ENCODE results near the gene SACS. TPM values are rescaled to one million over a fixed set of nuclear protein-coding genes. Genes with fewer than 3 reads are reported as not detected.

The SACS gene
- total RNA-seq, 2 experiments from 2014 or later: 17.7 to 20.8 TPM

- Mint-ChIP-seq H3K36me3 (ENCODE audit: low read depth) (no peaks in the 10 kb centered on the region), H3K27ac (no peak overlapping the region), H3K9me3 (no peaks in the 10 kb centered on the region), H3K4me3 (no peak overlapping the region), H3K27me3 (peaks cover 7% of the 10 kb centered on the region), H3K4me1 (peaks cover 15% of the 10 kb centered on the region)
- POLR2A ChIA-PET: no interaction called here
- no peak for DNase-seq
- CTCF ChIA-PET: no interaction called here
These were observed 30.2 kb upstream of the SACS start for GRCh38 chr13:23463661-23464060.

- H3K27ac Mint-ChIP-seq: no peak overlapping the region
- H3K4me1 Mint-ChIP-seq: peaks cover 15% of the 10 kb centered on the region
- CTCF ChIA-PET: no interaction called here
- DNase-seq: no peak
- POLR2A ChIA-PET: no interaction called here
- no peaks in the 10 kb centered on the region for H3K9me3 Mint-ChIP-seq
- H3K4me3 Mint-ChIP-seq: no peak overlapping the region
- no peaks in the 10 kb centered on the region for H3K36me3 Mint-ChIP-seq (ENCODE audit: low read depth)
- H3K27me3 Mint-ChIP-seq: peaks cover 5% of the 10 kb centered on the region
These were observed 29.5 kb upstream of the SACS start for GRCh38 chr13:23462815-23463559.

- H3K9me3 Mint-ChIP-seq: no peaks in the 10 kb centered on the region
- no peak for DNase-seq
- no peak overlapping the region for H3K4me3 Mint-ChIP-seq
- no peaks in the 10 kb centered on the region for H3K36me3 Mint-ChIP-seq (ENCODE audit: low read depth)
- H3K4me1 Mint-ChIP-seq: peaks cover 13% of the 10 kb centered on the region
- ChIA-PET CTCF (no interaction called here), POLR2A (no interaction called here)
- peaks cover 5% of the 10 kb centered on the region for H3K27me3 Mint-ChIP-seq
- no peak overlapping the region for H3K27ac Mint-ChIP-seq
These were observed 28.0 kb upstream of the SACS start for GRCh38 chr13:23461544-23461943.

GRCh38 chr13:23460921-23461320 is 27.4 kb upstream of the SACS start:
- H3K27ac Mint-ChIP-seq: no peak overlapping the region
- ChIA-PET CTCF (no interaction called here), POLR2A (no interaction called here)
- H3K27me3 Mint-ChIP-seq: peaks cover 5% of the 10 kb centered on the region
- H3K9me3 Mint-ChIP-seq: no peaks in the 10 kb centered on the region
- peaks cover 10% of the 10 kb centered on the region for H3K4me1 Mint-ChIP-seq
- DNase-seq: no peak
- no peaks in the 10 kb centered on the region for H3K36me3 Mint-ChIP-seq (ENCODE audit: low read depth)
- no peak overlapping the region for H3K4me3 Mint-ChIP-seq

- Mint-ChIP-seq H3K9me3 (no peaks in the 10 kb centered on the region), H3K4me3 (no peak overlapping the region), H3K36me3 (ENCODE audit: low read depth) (no peaks in the 10 kb centered on the region), H3K27me3 (peaks cover 5% of the 10 kb centered on the region), H3K4me1 (peaks cover 9% of the 10 kb centered on the region), H3K27ac (no peak overlapping the region)
- no peak for DNase-seq
- ChIA-PET POLR2A (no interaction called here), CTCF (no interaction called here)
These were observed 26.8 kb upstream of the SACS start for GRCh38 chr13:23460309-23460708.

GRCh38 chr13:23458989-23459388 is 25.5 kb upstream of the SACS start:
- no peaks in the 10 kb centered on the region for H3K27me3 Mint-ChIP-seq
- H3K4me3 Mint-ChIP-seq: no peak overlapping the region
- POLR2A ChIA-PET: no interaction called here
- DNase-seq: no peak
- H3K9me3 Mint-ChIP-seq: no peaks in the 10 kb centered on the region
- H3K4me1 Mint-ChIP-seq: peaks cover 8% of the 10 kb centered on the region
- CTCF ChIA-PET: no interaction called here
- no peaks in the 10 kb centered on the region for H3K36me3 Mint-ChIP-seq (ENCODE audit: low read depth)
- no peak overlapping the region for H3K27ac Mint-ChIP-seq

GRCh38 chr13:23456437-23457210 is 23.1 kb upstream of the SACS start:
- Mint-ChIP-seq H3K36me3 (ENCODE audit: low read depth) (no peaks in the 10 kb centered on the region), H3K4me3 (no peak overlapping the region), H3K4me1 (no peaks in the 10 kb centered on the region), H3K27ac (no peak overlapping the region), H3K27me3 (no peaks in the 10 kb centered on the region), H3K9me3 (no peaks in the 10 kb centered on the region)
- POLR2A ChIA-PET: no interaction called here
- CTCF ChIA-PET: no interaction called here
- DNase-seq: no peak

GRCh38 chr13:23455401-23456185 is 22.1 kb upstream of the SACS start:
- no peak overlapping the region for H3K4me3 Mint-ChIP-seq
- H3K27me3 Mint-ChIP-seq: peaks cover 4% of the 10 kb centered on the region
- POLR2A ChIA-PET: no interaction called here
- CTCF ChIA-PET: no interaction called here
- no peaks in the 10 kb centered on the region for H3K4me1 Mint-ChIP-seq
- no peak overlapping the region for H3K27ac Mint-ChIP-seq
- no peaks in the 10 kb centered on the region for H3K36me3 Mint-ChIP-seq (ENCODE audit: low read depth)
- DNase-seq: no peak
- H3K9me3 Mint-ChIP-seq: no peaks in the 10 kb centered on the region

- Mint-ChIP-seq H3K4me3 (no peak overlapping the region), H3K4me1 (no peaks in the 10 kb centered on the region), H3K27ac (no peak overlapping the region), H3K27me3 (peaks cover 5% of the 10 kb centered on the region), H3K36me3 (ENCODE audit: low read depth) (no peaks in the 10 kb centered on the region), H3K9me3 (no peaks in the 10 kb centered on the region)
- DNase-seq: no peak
- CTCF ChIA-PET: no interaction called here
- POLR2A ChIA-PET: no interaction called here
These were observed 19.6 kb upstream of the SACS start for GRCh38 chr13:23453132-23453531.

GRCh38 chr13:23450340-23451046 is 17.0 kb upstream of the SACS start:
- no peaks in the 10 kb centered on the region for H3K4me1 Mint-ChIP-seq
- H3K9me3 Mint-ChIP-seq: no peaks in the 10 kb centered on the region
- ChIA-PET POLR2A (no interaction called here), CTCF (no interaction called here)
- DNase-seq: no peak
- no peak overlapping the region for H3K4me3 Mint-ChIP-seq
- no peaks in the 10 kb centered on the region for H3K36me3 Mint-ChIP-seq (ENCODE audit: low read depth)
- H3K27ac Mint-ChIP-seq: no peak overlapping the region
- peaks cover 5% of the 10 kb centered on the region for H3K27me3 Mint-ChIP-seq

GRCh38 chr13:23449398-23450162 is 16.1 kb upstream of the SACS start:
- ChIA-PET CTCF (no interaction called here), POLR2A (no interaction called here)
- H3K27me3 Mint-ChIP-seq: peaks cover 5% of the 10 kb centered on the region
- no peaks in the 10 kb centered on the region for H3K9me3 Mint-ChIP-seq
- H3K27ac Mint-ChIP-seq: no peak overlapping the region
- DNase-seq: no peak
- H3K36me3 Mint-ChIP-seq (ENCODE audit: low read depth): no peaks in the 10 kb centered on the region
- H3K4me3 Mint-ChIP-seq: no peak overlapping the region
- H3K4me1 Mint-ChIP-seq: no peaks in the 10 kb centered on the region

GRCh38 chr13:23447927-23448326 is 14.4 kb upstream of the SACS start:
- CTCF ChIA-PET: no interaction called here
- no peaks in the 10 kb centered on the region for H3K36me3 Mint-ChIP-seq (ENCODE audit: low read depth)
- H3K27me3 Mint-ChIP-seq: peaks cover 5% of the 10 kb centered on the region
- H3K4me3 Mint-ChIP-seq: no peak overlapping the region
- H3K4me1 Mint-ChIP-seq: no peaks in the 10 kb centered on the region
- H3K27ac Mint-ChIP-seq: no peak overlapping the region
- no peaks in the 10 kb centered on the region for H3K9me3 Mint-ChIP-seq
- no peak for DNase-seq
- POLR2A ChIA-PET: no interaction called here

GRCh38 chr13:23445794-23446193 is 12.3 kb upstream of the SACS start:
- Mint-ChIP-seq H3K4me3 (no peak overlapping the region), H3K27me3 (peaks cover 1% of the 10 kb centered on the region), H3K4me1 (no peaks in the 10 kb centered on the region), H3K9me3 (no peaks in the 10 kb centered on the region), H3K36me3 (ENCODE audit: low read depth) (no peaks in the 10 kb centered on the region), H3K27ac (no peak overlapping the region)
- ChIA-PET POLR2A (no interaction called here), CTCF (no interaction called here)
- no peak for DNase-seq

Measured in activated CD4-positive, alpha-beta memory T cell treated with anti-CD3 and anti-CD28 coated beads, Interleukin-2, amount 10 ng/mL, durations not matched to agents 7 days and 5 days (primary cell).